Smooth muscle cell (in vitro differentiated cells): Measurements from ENCODE around the gene UNC80. TPM values are rescaled to one million over a fixed set of nuclear protein-coding genes. Genes with fewer than 3 reads are reported as not detected.

ENCODE experiments used
- DNase-seq: peaks from one replicate; lab custom pipeline; 2025; ENCODE audit not compliant: unreplicated experiment; lab: John Stamatoyannopoulos, UW
- H2AFZ ChIP-seq: fragments of 200-600 bp; sonication (generic); 2 replicates; pipeline ENCODE4 v1.6.0; 2016; ENCODE audit warnings: antibody characterized with exemption, low read depth, mild to moderate bottlenecking
- H3F3A ChIP-seq: fragments of 200-600 bp; sonication (generic); 2 replicates; pipeline ENCODE4 v1.6.0; 2017; ENCODE audit warnings: antibody characterized with exemption, low read depth
- H3K27ac ChIP-seq: fragments of 200-600 bp; sonication (generic); 2 replicates; pipeline ENCODE4 v1.5.1; 2016; ENCODE audit warnings: low read depth, mild to moderate bottlenecking
- H3K27me3 ChIP-seq: fragments of 200-600 bp; sonication (generic); 2 replicates; pipeline ENCODE4 v1.6.1; 2016; ENCODE audit warnings: low read depth, mild to moderate bottlenecking
- H3K36me3 ChIP-seq: fragments of 200-600 bp; sonication (generic); 2 replicates; pipeline ENCODE4 v1.5.1; 2016; ENCODE audit warnings: low read depth
- H3K4me1 ChIP-seq: fragments of 200-600 bp; sonication (generic); 2 replicates; pipeline ENCODE4 v1.5.1; 2016; ENCODE audit warnings: low read depth
- H3K4me2 ChIP-seq: fragments of 200-600 bp; sonication (generic); 2 replicates; pipeline ENCODE4 v1.6.0; 2016; ENCODE audit warnings: mild to moderate bottlenecking
- H3K4me3 ChIP-seq: fragments of 200-600 bp; sonication (generic); 2 replicates; pipeline ENCODE4 v1.5.1; 2016; ENCODE audit warnings: mild to moderate bottlenecking
- H3K79me2 ChIP-seq: fragments of 200-600 bp; sonication (generic); 2 replicates; pipeline ENCODE4 v1.6.0; 2016; ENCODE audit warnings: low read depth, mild to moderate bottlenecking
- H3K9ac ChIP-seq: fragments of 200-600 bp; sonication (generic); 2 replicates; pipeline ENCODE4 v1.6.0; 2016; ENCODE audit warnings: low read depth
- H3K9me3 ChIP-seq: fragments of 200-600 bp; sonication (generic); replicated peaks from 2 replicates; pipeline ENCODE4 v1.5.1; 2016; ENCODE audit warnings: low read depth
- H4K20me1 ChIP-seq: fragments of 200-600 bp; sonication (generic); 2 replicates; pipeline ENCODE4 v1.6.0; 2016; ENCODE audit warnings: low read depth
- WGBS: methylation state at CpG from one replicate; pipeline ENCODE4 v1.1.7; 2016; ENCODE audit warnings: low lambda C conversion rate; 5-methylcytosine and 5-hydroxymethylcytosine counted together
- polyA plus RNA-seq: library from polyadenylated mRNA; unstranded; fragments of >200 nt; fragmentation: Nextera tagmentation; extraction: Ambion mirVana; gene quantifications from 2 replicates; pipeline ENCODE4 v1.2.1, GENCODE V29; 2016
- total RNA-seq: library from RNA; depleted of rRNA; stranded (reverse); fragments of >200 nt; gene quantifications from 2 replicates; pipeline ENCODE4 v1.2.3, GENCODE V29; 2014
- TF ChIP-seq, protein P1 (sequence below): fragments of 200-600 bp; sonication (generic); IDR thresholded peaks from 2 replicates; pipeline ENCODE4 v1.5.1; 2017; ENCODE audit warnings: borderline replicate concordance, mild to moderate bottlenecking, antibody characterized with exemption; ENCODE audit not compliant: insufficient read depth, poor library complexity, severe bottlenecking

UNC80 gene
- total and polyA plus RNA-seq, 2 experiments from 2014 or later: not detected

DNA sequence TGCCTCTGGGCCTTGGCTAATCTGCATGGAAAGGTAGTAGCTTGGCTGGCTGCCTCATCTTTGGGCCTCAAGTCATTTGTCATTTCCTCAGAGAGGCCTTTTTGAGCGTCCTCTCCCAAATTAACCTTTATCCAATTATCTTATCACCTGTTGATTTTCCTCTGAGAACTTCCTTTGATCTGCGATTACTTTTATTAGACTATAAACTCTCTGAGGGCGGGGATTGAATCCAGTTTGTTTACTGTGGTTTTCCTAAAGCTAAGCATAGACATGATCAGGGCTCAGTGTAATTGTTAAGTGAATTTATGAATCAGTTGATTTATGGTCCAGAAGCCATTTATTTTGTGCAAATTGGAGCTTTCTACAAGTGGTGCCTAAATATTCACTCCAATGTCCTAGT is 238.3 kb downstream of the UNC80 start:
- H3K27me3 ChIP-seq: no peaks in the 10 kb centered on the region
- no peaks in the 10 kb centered on the region for H3F3A ChIP-seq
- WGBS: 53% methylated on average over 3 of the region's 3 CpGs
- no peaks in the 10 kb centered on the region for H3K4me1 ChIP-seq
- no peak for DNase-seq
- H3K9me3 ChIP-seq: no peaks in the 10 kb centered on the region
- H2AFZ ChIP-seq: no peak overlapping the region
- peaks cover 78% of the 10 kb centered on the region for H3K79me2 ChIP-seq
- TF ChIP-seq, protein P1, sequence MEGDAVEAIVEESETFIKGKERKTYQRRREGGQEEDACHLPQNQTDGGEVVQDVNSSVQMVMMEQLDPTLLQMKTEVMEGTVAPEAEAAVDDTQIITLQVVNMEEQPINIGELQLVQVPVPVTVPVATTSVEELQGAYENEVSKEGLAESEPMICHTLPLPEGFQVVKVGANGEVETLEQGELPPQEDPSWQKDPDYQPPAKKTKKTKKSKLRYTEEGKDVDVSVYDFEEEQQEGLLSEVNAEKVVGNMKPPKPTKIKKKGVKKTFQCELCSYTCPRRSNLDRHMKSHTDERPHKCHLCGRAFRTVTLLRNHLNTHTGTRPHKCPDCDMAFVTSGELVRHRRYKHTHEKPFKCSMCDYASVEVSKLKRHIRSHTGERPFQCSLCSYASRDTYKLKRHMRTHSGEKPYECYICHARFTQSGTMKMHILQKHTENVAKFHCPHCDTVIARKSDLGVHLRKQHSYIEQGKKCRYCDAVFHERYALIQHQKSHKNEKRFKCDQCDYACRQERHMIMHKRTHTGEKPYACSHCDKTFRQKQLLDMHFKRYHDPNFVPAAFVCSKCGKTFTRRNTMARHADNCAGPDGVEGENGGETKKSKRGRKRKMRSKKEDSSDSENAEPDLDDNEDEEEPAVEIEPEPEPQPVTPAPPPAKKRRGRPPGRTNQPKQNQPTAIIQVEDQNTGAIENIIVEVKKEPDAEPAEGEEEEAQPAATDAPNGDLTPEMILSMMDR: no peak
- H3K27ac ChIP-seq: no peak overlapping the region
- H3K9ac ChIP-seq: no peak overlapping the region
- H3K36me3 ChIP-seq: peaks cover 4% of the 10 kb centered on the region
- peaks cover 75% of the 10 kb centered on the region for H4K20me1 ChIP-seq
- no peak overlapping the region for H3K4me2 ChIP-seq
- H3K4me3 ChIP-seq: no peak overlapping the region

DNA sequence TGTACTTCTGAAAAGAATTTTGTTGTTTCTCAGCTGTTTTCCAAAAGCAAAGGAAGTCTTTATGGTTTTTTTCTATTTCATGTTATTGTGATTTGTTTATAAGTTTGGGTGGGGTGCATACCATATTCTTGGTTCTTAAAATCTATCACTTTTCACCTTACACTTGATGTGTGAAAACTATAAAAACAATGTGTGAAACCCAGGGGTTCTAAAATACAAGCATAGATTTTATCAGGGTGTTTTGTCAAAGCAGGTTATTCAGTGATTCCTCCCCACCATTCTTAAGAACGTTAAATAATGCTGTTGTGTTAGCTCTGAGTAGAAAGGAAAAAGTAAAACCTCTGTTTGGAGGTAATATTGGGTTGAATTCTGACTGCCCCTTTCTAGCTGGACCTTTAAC is 248.5 kb downstream of the UNC80 start:
- H3K36me3 ChIP-seq: peaks cover 34% of the 10 kb centered on the region
- TF ChIP-seq, protein P1: no peak

DNA sequence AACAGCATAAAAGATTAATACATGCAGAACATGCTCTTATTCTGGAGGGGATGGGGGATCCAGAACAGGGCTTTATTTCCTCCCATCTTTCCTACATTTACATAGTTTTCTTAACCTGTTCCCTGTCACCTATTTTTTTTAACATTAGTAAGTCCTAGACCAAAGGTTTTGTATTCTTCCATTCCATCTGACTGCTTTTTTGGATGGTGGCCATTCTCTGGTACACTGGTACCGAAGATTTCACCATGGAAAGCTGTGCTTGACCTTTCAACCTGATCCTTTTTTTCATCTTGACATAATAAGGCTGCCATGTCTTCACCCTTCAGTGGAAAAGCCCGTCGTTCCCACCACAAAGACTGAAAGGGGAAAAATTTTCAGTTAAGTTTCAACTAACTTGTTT is 251.2 kb downstream of the UNC80 start:
- H3K36me3 ChIP-seq: peaks cover 24% of the 10 kb centered on the region
- no peaks in the 10 kb centered on the region for H3K9me3 ChIP-seq
- H3K27ac ChIP-seq: no peak overlapping the region
- TF ChIP-seq, protein P1: no peak
- no peaks in the 10 kb centered on the region for H3K27me3 ChIP-seq
- WGBS: 97% methylated on average over 3 of the region's 3 CpGs
- no peaks in the 10 kb centered on the region for H3K79me2 ChIP-seq
- H3K9ac ChIP-seq: no peak overlapping the region
- no peaks in the 10 kb centered on the region for H3K4me1 ChIP-seq
- H3K4me3 ChIP-seq: no peak overlapping the region
- no peak for DNase-seq
- H3K4me2 ChIP-seq: no peak overlapping the region
- H2AFZ ChIP-seq: no peak overlapping the region
- H3F3A ChIP-seq: no peaks in the 10 kb centered on the region
- H4K20me1 ChIP-seq: no peaks in the 10 kb centered on the region

More for the DNA sequence above, 248.5 kb downstream of the UNC80 start:
- Histone ChIP-seq H3K4me2 (no peak overlapping the region), H3K27me3 (no peaks in the 10 kb centered on the region), H3K9ac (no peak overlapping the region), H3K27ac (no peak overlapping the region), H3K9me3 (no peaks in the 10 kb centered on the region), H3K4me3 (no peak overlapping the region), H3K79me2 (no peaks in the 10 kb centered on the region), H4K20me1 (peaks cover 3% of the 10 kb centered on the region), H3K4me1 (no peaks in the 10 kb centered on the region), H3F3A (no peaks in the 10 kb centered on the region), H2AFZ (no peak overlapping the region)
- WGBS: 85% methylated on average over 1 of the region's 1 CpG
- DNase-seq: no peak

DNA sequence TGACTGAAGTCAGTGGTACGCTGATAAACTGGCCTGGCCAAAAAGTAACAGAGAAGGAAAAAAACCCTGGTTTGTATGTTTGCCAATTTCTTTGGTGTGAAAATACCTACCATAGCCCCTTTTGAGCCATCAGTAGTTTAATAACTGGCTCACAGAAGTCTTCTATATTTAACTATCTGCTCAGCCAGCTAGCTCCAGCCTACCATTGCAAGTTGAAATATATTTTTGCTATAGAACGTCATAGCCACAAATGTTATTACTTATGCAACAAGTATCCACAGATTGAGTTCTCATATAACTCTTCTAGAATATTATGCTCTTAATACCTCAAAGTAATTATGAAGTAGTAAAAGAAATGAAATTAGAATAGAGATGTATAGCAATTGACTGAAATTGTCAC is 256.0 kb downstream of the UNC80 start:
- H3K9ac ChIP-seq: no peak overlapping the region
- no peak overlapping the region for H3K4me2 ChIP-seq
- H3F3A ChIP-seq: no peaks in the 10 kb centered on the region
- TF ChIP-seq, protein P1: no peak
- H3K79me2 ChIP-seq: no peaks in the 10 kb centered on the region
- 97% methylated on average over 2 of the region's 2 CpGs for WGBS
- H3K27ac ChIP-seq: no peak overlapping the region
- peaks cover 10% of the 10 kb centered on the region for H3K36me3 ChIP-seq
- H3K4me1 ChIP-seq: no peaks in the 10 kb centered on the region
- no peaks in the 10 kb centered on the region for H4K20me1 ChIP-seq
- no peak overlapping the region for H2AFZ ChIP-seq
- H3K9me3 ChIP-seq: no peaks in the 10 kb centered on the region
- H3K4me3 ChIP-seq: no peak overlapping the region
- H3K27me3 ChIP-seq: no peaks in the 10 kb centered on the region
- DNase-seq: no peak
